NT2/D1 (cell line): ENCODE results near the gene MLXIP.

ENCODE experiments used
- YY1 ChIP-seq: IDR thresholded peaks from 2 replicates; pipeline ENCODE4 v1.6.1; 2011; ENCODE audit not compliant: insufficient read length, insufficient read depth
- ZNF274 ChIP-seq: IDR thresholded peaks from 2 replicates; pipeline ENCODE4 v1.6.1; 2011; ENCODE audit warnings: mild to moderate bottlenecking, low read depth, low read length

- TF ChIP-seq YY1 (no peak), ZNF274 (no peak)
These were observed 12.4 kb downstream of the MLXIP start for GRCh38 chr12:122090759-122091515.
